IPS-20b (cell line): ENCODE results near the gene OTUB1.
A peak's percentile ranks its signal among the peaks of the same experiment; 100 is the strongest.

Source experiments
- H3K27ac ChIP-seq: one replicate; pipeline ENCODE4 v1.5.1; 2013; ENCODE audit warnings: low read length
- H3K27me3 ChIP-seq: 2 replicates; pipeline ENCODE4 v1.6.1; 2013; ENCODE audit warnings: mild to moderate bottlenecking, low read length, inconsistent platforms; ENCODE audit not compliant: insufficient read depth
- H3K36me3 ChIP-seq: 2 replicates; pipeline ENCODE4 v1.6.1; 2013; ENCODE audit warnings: low read depth, mild to moderate bottlenecking, inconsistent platforms, low read length, moderate library complexity; ENCODE audit not compliant: insufficient read depth
- H3K4me1 ChIP-seq: 2 replicates; pipeline ENCODE4 v1.6.1; 2013; ENCODE audit warnings: mild to moderate bottlenecking, control low read depth, inconsistent platforms, low read length, moderate library complexity; ENCODE audit not compliant: insufficient read depth
- H3K4me3 ChIP-seq: 2 replicates; pipeline ENCODE4 v1.5.1; 2013; ENCODE audit warnings: mild to moderate bottlenecking, low read length, inconsistent platforms
- H3K9ac ChIP-seq: 2 replicates; pipeline ENCODE4 v1.6.1; 2013; ENCODE audit warnings: low read depth, mild to moderate bottlenecking, inconsistent platforms, low read length, moderate library complexity
- H3K9me3 ChIP-seq: 2 replicates; pipeline ENCODE4 v1.6.1; 2013; ENCODE audit warnings: mild to moderate bottlenecking, low read depth, low read length, inconsistent platforms; ENCODE audit not compliant: insufficient read depth

The OTUB1 gene

GRCh38 chr11:64000026-64000739 lies 13.9 kb downstream of the OTUB1 start:
- H3K27me3 ChIP-seq, result peaks cover 54% of the 10 kb centered on the region
- peaks cover 5% of the 10 kb centered on the region; the same call in 1 of the 2 replicates for H3K4me1 ChIP-seq
- no peak overlapping the region for H3K9ac ChIP-seq
- H3K27ac ChIP-seq, result no peak overlapping the region
- peaks cover 27% of the 10 kb centered on the region for H3K36me3 ChIP-seq
- no peaks in the 10 kb centered on the region for H3K9me3 ChIP-seq
- peak overlapping the region; percentile 58; the same call in 1 of the 2 replicates for H3K4me3 ChIP-seq

- no peak overlapping the region for H3K27ac ChIP-seq
- H3K9ac ChIP-seq, result no peak overlapping the region
- no peak overlapping the region for H3K4me3 ChIP-seq
- peaks cover 20% of the 10 kb centered on the region for H3K36me3 ChIP-seq
- peaks cover 61% of the 10 kb centered on the region for H3K27me3 ChIP-seq
- H3K9me3 ChIP-seq, result no peaks in the 10 kb centered on the region
- H3K4me1 ChIP-seq, result peaks cover 5% of the 10 kb centered on the region; the same call in 1 of the 2 replicates
These were observed 14.7 kb downstream of the OTUB1 start for GRCh38 chr11:64000740-64001483.

- peaks cover 70% of the 10 kb centered on the region for H3K27me3 ChIP-seq
- H3K36me3 ChIP-seq, result peaks cover 13% of the 10 kb centered on the region
- no peak overlapping the region for H3K4me3 ChIP-seq
- H3K9me3 ChIP-seq, result no peaks in the 10 kb centered on the region
- H3K9ac ChIP-seq, result no peak overlapping the region
- H3K4me1 ChIP-seq, result peaks cover 5% of the 10 kb centered on the region; the same call in 1 of the 2 replicates
- H3K27ac ChIP-seq, result no peak overlapping the region
These were observed 15.5 kb downstream of the OTUB1 start for GRCh38 chr11:64001484-64002420.

GRCh38 chr11:64003807-64004589 lies 17.8 kb downstream of the OTUB1 start:
- no peak overlapping the region for H3K4me3 ChIP-seq
- H3K27me3 ChIP-seq, result peaks cover 92% of the 10 kb centered on the region
- H3K36me3 ChIP-seq, result no peaks in the 10 kb centered on the region
- no peak overlapping the region for H3K9ac ChIP-seq
- no peak overlapping the region for H3K27ac ChIP-seq
- no peaks in the 10 kb centered on the region; the same call in 1 of the 2 replicates for H3K4me1 ChIP-seq
- no peaks in the 10 kb centered on the region for H3K9me3 ChIP-seq

- peaks cover 96% of the 10 kb centered on the region for H3K27me3 ChIP-seq
- no peak overlapping the region for H3K27ac ChIP-seq
- no peaks in the 10 kb centered on the region; the same call in 1 of the 2 replicates for H3K4me1 ChIP-seq
These were observed 18.3 kb downstream of the OTUB1 start for GRCh38 chr11:64004590-64004984.

GRCh38 chr11:64005691-64006090 lies 19.5 kb downstream of the OTUB1 start:
- Histone ChIP-seq H3K27me3 (peaks cover 99% of the 10 kb centered on the region), H3K9ac (no peak overlapping the region), H3K27ac (no peak overlapping the region)

More at GRCh38 chr11:64004590-64004984, 18.3 kb downstream of the OTUB1 start:
- Histone ChIP-seq H3K4me3 (no peak overlapping the region), H3K9ac (no peak overlapping the region), H3K36me3 (no peaks in the 10 kb centered on the region), H3K9me3 (no peaks in the 10 kb centered on the region)

GRCh38 chr11:64006398-64006797 lies 20.2 kb downstream of the OTUB1 start:
- Histone ChIP-seq H3K36me3 (no peaks in the 10 kb centered on the region), H3K4me1 (no peaks in the 10 kb centered on the region; the same call in 1 of the 2 replicates), H3K27me3 (peaks cover 99% of the 10 kb centered on the region), H3K27ac (no peak overlapping the region), H3K9ac (no peak overlapping the region), H3K9me3 (no peaks in the 10 kb centered on the region; the same call in 1 of the 2 replicates), H3K4me3 (no peak overlapping the region)

More at GRCh38 chr11:64005691-64006090, 19.5 kb downstream of the OTUB1 start:
- Histone ChIP-seq H3K4me1 (no peaks in the 10 kb centered on the region; the same call in 1 of the 2 replicates), H3K4me3 (no peak overlapping the region), H3K9me3 (no peaks in the 10 kb centered on the region; the same call in 1 of the 2 replicates), H3K36me3 (no peaks in the 10 kb centered on the region)

GRCh38 chr11:64007160-64007628 lies 21.0 kb downstream of the OTUB1 start:
- no peaks in the 10 kb centered on the region for H3K36me3 ChIP-seq
- H3K27ac ChIP-seq, result no peak overlapping the region
- no peaks in the 10 kb centered on the region; the same call in 1 of the 2 replicates for H3K9me3 ChIP-seq
- no peak overlapping the region for H3K9ac ChIP-seq
- H3K4me3 ChIP-seq, result peak overlapping the region; percentile 46; the same call in 1 of the 2 replicates
- H3K4me1 ChIP-seq, result no peaks in the 10 kb centered on the region; the same call in 1 of the 2 replicates
- peaks cover 99% of the 10 kb centered on the region for H3K27me3 ChIP-seq

GRCh38 chr11:64007629-64008282 lies 21.5 kb downstream of the OTUB1 start:
- no peak overlapping the region for H3K9ac ChIP-seq
- peaks cover 96% of the 10 kb centered on the region for H3K27me3 ChIP-seq

GRCh38 chr11:64008283-64008913 lies 22.2 kb downstream of the OTUB1 start:
- H3K9ac ChIP-seq, result no peak overlapping the region

More at GRCh38 chr11:64007629-64008282, 21.5 kb downstream of the OTUB1 start:
- H3K4me3 ChIP-seq, result peak overlapping the region; percentile 46; the same call in 1 of the 2 replicates
- H3K27ac ChIP-seq, result no peak overlapping the region
- H3K4me1 ChIP-seq, result no peaks in the 10 kb centered on the region; the same call in 1 of the 2 replicates
- H3K9me3 ChIP-seq, result no peaks in the 10 kb centered on the region; the same call in 1 of the 2 replicates
- no peaks in the 10 kb centered on the region for H3K36me3 ChIP-seq

More at GRCh38 chr11:64008283-64008913, 22.2 kb downstream of the OTUB1 start:
- H3K4me3 ChIP-seq, result no peak overlapping the region
- H3K36me3 ChIP-seq, result no peaks in the 10 kb centered on the region
- H3K27me3 ChIP-seq, result peaks cover 96% of the 10 kb centered on the region
- no peaks in the 10 kb centered on the region; the same call in 1 of the 2 replicates for H3K4me1 ChIP-seq
- no peaks in the 10 kb centered on the region; the same call in 1 of the 2 replicates for H3K9me3 ChIP-seq
- no peak overlapping the region for H3K27ac ChIP-seq
